ENCODE measurements around the gene CH25H.
"Not testable (repeated sequence)": the region's sequence is repeated elsewhere in the genome, so short reads cannot be mapped to it uniquely, and the experiment has no call there.

CH25H gene

DNA sequence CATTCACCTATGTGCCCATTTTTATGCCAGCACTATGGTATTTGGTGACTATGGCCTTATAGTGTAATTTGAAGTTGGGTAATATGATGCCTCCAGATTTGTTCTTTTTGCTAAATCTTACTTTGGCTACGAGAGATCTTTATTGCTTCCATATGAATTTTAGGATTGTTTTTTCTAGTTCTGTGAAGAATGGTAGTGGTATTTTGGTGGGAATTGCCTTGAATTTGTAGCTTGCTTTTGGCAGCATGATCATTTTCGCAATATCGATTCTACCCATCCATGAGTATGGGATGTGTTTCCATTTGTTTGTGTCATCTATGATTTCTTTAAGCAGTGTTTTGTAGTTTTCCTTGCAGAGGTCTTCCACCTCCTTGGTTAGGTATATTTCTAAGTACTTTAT lies 15.8 kb downstream of the CH25H start:
- DNase-seq: not testable (repeated sequence)

GRCh38 chr10:89189211-89189734 lies 17.8 kb downstream of the CH25H start:
- DNase-seq: no peak

DNA sequence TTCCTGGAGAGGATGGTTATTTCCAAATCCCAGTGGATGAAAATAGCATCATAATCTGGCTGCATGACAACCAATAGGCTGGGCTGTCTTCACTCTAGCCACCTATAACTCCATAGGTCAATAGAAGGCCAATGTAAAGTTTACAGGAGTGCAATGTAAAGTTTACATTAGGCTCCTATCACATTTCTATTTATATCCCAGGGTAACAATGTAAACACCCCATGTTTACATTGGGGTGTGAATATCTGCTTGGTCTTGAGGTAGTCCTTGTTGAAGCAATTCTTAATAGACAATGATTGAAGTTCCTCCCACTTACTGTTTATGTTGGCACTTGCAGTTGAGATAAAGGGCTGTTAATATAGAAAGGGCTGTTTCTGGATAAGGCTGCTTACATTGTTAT lies 21.5 kb downstream of the CH25H start:
- DNase-seq: no peak

DNA sequence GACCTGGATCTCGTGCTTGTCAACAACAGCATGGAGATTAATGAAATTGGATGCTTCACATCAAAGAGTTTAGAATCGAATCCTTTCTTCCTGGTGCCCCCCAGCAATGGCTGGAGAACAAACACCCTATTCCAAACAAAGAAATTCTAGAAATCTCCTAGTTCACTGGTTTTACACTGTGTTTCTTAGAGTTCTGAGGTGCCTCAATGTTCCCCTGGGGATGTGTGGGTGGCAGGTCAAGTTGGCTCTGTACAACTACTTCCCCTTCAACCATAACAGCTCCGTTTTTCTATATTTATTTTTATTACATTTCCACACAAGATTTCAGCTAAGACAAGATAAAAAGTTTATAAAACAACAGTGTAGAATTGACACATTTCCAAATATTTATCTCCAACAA lies 22.5 kb downstream of the CH25H start:
- no peak for DNase-seq

GRCh38 chr10:89183571-89183970 lies 23.5 kb downstream of the CH25H start:
- no peak for DNase-seq

- no peak for DNase-seq
These were observed 24.2 kb downstream of the CH25H start for GRCh38 chr10:89182894-89183293.

DNA sequence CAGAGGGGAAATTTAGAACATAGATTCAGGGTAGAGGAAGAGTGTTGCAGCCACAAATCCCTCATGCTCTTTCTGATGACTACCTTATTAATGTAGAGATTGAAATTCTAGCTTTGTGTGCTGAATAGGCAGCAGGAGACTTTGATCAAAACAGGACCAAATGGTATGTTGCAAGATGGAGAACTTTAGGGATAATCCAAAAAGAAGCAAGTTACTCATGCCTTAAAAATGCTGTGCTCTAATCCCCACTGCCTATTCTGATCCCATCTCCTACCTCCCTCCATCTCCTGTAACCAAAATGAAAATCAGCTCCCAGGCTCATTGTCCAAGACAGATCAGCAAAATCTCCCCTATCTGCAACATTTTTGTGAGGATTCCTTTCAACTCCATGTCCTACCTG lies 31.3 kb downstream of the CH25H start:
- DNase-seq: no peak

GRCh38 chr10:89173075-89173474 lies 34.0 kb downstream of the CH25H start:
- DNase-seq: no peak

DNA sequence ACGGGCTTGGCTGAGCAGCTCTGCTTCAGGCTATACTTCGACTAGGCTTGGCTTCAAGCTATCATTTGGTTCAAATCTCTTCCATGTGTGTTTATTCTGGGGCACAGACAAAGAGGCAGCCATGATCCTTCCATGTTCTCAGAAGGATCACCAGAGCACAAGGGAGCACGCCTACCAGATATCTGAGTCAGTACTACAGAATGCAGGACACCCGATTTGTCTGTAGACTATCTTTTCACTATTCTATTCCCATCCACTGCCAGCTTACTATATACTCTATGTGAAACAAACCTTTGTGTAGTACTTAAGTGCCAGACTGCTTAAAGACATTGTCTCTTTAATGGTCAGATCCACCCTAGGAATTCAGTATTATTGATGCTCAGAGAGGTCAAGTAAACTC lies 35.1 kb downstream of the CH25H start:
- DNase-seq: no peak

GRCh38 chr10:89171263-89171872 lies 35.7 kb downstream of the CH25H start:
- DNase-seq: no peak

DNA sequence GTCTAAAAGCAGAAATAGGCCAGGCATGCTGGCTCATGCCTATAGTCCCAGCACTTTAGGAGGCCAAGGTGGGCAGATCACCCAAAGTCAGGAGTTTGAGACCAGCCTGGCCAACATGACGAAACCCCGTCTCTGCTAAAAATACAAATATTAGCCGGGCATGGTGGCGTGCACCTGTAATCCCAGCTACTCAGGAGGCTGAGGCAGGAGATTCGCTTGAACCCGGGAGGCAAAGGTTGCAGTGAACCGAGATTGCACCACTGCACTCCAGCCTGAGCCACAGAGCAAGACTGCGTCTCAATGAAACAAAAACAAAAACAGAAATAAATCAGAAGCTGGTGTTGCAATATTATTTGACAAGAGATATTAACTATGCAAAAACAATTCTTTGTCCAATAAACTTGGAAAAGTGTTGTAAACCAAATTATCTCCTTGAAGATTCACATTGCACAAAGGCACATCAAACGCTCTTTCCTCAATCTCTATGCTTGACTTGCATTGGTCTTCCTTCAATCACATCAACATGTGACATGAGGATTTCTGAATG lies 38.7 kb downstream of the CH25H start:
- DNase-seq: not testable (repeated sequence)

DNA sequence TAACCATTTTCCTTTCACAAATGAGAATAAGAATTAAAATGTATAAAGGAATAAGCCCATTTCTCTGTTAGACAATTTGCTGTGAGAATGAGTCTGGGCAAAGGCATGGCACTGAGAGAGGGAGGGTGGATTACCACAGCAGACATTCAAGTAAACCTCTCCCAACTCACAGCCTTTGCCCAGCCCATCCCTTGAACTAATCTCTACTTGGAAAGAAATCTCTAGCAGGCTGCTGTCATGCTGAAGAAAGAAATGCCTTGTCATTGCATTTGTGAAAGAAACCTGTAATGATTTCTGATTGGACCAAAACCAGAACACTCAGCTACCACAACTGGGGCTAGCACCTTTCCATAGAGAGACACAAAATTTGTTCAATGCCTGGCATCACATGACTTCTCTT lies 39.2 kb downstream of the CH25H start:
- DNase-seq: no peak

GRCh38 chr10:89165923-89166322 lies 41.2 kb downstream of the CH25H start:
- no peak for DNase-seq

DNA sequence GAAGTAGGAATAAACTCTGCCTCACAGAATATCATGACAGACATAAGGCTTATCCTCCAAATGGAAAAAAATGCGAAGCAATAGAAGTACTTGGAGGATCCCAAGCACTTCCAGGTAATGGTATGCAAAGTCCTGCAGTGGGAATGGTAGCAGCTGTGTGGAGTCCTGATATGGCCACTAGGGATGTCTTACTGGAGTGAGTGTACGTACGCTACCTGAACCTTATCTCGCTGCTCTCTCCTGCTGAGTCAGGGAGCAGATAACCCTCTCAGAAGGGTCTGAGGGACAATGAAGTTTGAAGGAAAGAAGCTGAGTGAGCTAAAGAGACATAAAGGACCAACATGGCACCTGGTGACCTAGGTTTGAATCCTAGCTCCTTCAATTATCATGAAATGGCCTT lies 42.2 kb downstream of the CH25H start:
- DNase-seq: no peak

DNA sequence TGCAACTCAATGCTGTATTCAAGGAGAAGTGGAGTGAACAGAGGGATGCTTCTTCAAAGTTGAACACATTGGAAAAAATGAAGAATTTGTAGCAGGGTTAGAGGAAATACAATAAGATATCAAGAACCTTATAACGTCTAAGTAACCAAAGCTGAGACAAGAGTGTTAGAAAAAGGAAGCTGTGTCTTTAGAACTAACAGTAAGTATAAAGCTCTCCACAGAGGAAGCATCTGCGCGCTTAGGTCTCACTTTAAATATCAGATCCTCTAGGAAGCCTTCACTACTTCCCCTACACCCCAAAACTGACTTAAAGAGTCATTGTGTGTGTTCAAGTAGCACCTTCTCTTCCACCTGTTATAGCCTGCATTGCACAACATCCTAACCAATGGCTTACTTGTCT lies 43.0 kb downstream of the CH25H start:
- DNase-seq: no peak

DNA sequence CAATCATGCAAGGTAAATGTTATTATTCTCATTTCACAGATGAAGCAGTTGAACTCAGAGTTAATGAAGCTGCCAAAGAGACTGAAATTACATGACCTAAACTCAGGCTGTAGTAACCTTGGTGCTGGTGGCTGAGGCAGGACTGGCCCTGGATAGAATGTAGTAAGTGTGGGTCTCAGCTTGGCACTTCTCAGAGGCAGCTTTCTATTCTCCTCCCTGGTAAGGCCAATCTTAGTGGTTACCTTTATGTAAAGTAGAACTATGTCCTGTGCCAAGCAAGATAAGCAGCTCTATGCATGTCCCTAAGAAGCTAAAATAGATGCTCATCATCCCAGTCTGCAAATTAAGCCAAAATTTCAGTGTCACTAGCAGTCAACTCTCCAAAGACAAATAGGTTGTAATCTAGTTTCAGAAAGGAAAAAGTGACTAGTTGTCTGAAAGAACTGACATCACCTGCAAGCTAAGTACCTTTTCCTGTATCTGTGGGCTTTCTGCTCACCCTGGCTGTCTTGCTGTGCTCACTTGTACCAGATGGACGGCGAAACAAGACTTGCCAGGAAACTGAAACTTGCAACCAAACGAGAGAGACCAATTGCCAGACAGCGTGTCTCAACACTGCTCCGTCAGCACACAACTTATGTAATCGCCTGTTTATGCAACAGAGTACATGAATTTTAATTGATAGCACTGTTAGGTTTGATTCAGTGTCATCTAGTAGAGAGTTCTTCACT lies 43.7 kb downstream of the CH25H start:
- DNase-seq: peak; percentile 71

DNA sequence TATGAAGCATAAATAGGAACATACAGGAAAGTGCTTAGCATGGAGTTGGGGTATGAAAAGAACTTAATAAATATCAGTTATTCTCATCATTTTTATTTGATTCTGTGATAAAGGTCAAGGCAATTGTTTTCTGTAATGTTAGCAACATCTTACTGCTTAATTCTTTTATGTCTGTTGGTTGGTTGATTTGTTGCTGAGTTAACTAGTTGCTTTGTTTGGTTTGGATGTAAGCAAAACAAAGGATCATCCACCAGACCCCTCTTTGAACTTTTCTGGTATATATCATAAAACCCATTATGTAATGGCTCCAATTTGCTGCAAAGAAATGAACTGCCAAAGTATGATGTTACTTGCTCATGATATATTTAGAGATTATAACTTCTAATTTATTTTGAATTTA lies 44.5 kb downstream of the CH25H start:
- no peak for DNase-seq

- DNase-seq: no peak
These were observed 46.8 kb downstream of the CH25H start for GRCh38 chr10:89160339-89160738.

DNA sequence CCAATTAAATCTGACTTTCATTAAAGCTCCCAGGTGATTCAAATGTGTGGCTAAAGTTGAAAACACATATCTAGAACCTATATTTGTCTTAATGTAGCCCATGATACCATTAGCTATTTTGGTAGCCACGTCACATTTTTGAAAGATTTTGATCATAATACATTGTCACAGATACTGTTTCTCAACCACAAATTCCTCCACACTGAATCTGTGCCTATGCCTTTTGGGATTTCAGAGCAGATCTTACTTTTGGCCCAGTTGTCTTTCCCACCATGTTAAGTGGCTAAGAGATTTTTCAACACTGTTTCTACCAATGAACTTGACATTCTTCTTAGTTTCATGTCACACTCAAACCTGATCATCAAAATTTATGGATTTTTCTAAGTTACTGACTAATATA lies 47.4 kb downstream of the CH25H start:
- no peak for DNase-seq

DNA sequence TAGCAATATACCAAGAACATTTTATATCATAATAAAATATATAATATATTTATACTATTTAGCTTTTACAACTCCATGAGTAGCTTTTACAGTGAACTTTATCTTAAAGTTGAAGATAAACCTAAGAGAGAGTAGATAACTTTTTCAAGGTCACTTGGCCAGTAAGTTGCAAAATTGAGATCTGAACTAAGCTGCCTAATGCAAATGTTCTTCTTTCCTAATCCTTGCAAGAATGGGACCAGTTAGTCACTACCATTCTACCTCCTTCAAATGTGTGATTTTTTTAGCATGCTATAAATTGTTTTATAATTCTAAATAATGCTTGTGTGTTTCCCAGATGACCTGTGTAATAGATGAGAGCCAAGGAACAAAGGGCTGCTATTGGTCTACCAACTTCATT lies 47.8 kb downstream of the CH25H start:
- DNase-seq: no peak

DNA sequence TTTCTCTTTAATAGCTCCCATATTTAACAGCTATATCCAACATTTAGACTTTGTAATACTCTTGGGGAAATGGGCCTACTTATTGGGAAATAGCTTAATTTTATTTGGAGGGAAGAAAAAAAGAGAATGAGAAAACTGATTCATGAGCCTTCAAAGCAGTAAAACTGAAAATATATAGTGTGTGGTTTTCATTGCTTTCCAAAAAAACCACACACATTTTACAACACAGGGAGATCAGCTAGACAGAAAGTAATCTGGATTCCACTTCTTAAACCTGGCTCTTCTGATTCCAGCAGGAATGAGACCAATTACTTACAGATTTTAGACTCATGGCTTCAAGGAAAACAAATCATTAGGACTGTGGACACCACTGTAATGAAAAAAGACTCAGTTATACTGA lies 48.7 kb downstream of the CH25H start:
- no peak for DNase-seq

GRCh38 chr10:89156161-89156835 lies 50.8 kb downstream of the CH25H start:
- DNase-seq: no peak

All from stimulated activated CD4-positive, alpha-beta T cell treated with anti-CD3 and anti-CD28 coated beads, Interleukin-1b, Interleukin-23, amount 100 ng/mL, for 48 hours (primary cell).